ENCODE measurements around the gene PPP1R14C.
"Not testable (repeated sequence)": the region's sequence is repeated elsewhere in the genome, so short reads cannot be mapped to it uniquely, and the experiment has no call there.

Gene PPP1R14C

GRCh38 chr6:150169181-150169580, 26.3 kb downstream of the PPP1R14C start:
- no peak for DNase-seq (ENCODE audit: low spot score)

GRCh38 chr6:150169609-150170008, 26.8 kb downstream of the PPP1R14C start:
- no peak for DNase-seq (ENCODE audit: low spot score)

- DNase-seq (ENCODE audit: low spot score) = no peak
Measured at GRCh38 chr6:150172929-150173328, 30.1 kb downstream of the PPP1R14C start.

GRCh38 chr6:150175586-150176151, 32.8 kb downstream of the PPP1R14C start:
- DNase-seq (ENCODE audit: low spot score) = no peak

- no peak for DNase-seq (ENCODE audit: low spot score)
Measured at GRCh38 chr6:150176152-150176551, 33.3 kb downstream of the PPP1R14C start.

- no peak for DNase-seq (ENCODE audit: low spot score)
Measured at GRCh38 chr6:150176659-150177058, 33.8 kb downstream of the PPP1R14C start.

- DNase-seq (ENCODE audit: low spot score) = no peak
Measured at GRCh38 chr6:150177259-150177951, 34.6 kb downstream of the PPP1R14C start.

GRCh38 chr6:150177952-150178520, 35.2 kb downstream of the PPP1R14C start:
- no peak for DNase-seq (ENCODE audit: low spot score)

GRCh38 chr6:150179030-150179429, 36.2 kb downstream of the PPP1R14C start:
- no peak for DNase-seq (ENCODE audit: low spot score)

- DNase-seq (ENCODE audit: low spot score) = not testable (repeated sequence)
Measured at GRCh38 chr6:150179907-150180424, 37.1 kb downstream of the PPP1R14C start.

GRCh38 chr6:150180517-150180916, 37.7 kb downstream of the PPP1R14C start:
- DNase-seq (ENCODE audit: low spot score) = no peak

- DNase-seq (ENCODE audit: low spot score) = no peak
Measured at GRCh38 chr6:150182460-150183078, 39.7 kb downstream of the PPP1R14C start.

- DNase-seq (ENCODE audit: low spot score) = no peak
Measured at GRCh38 chr6:150183105-150183504, 40.3 kb downstream of the PPP1R14C start.

GRCh38 chr6:150183966-150184365, 41.1 kb downstream of the PPP1R14C start:
- no peak for DNase-seq (ENCODE audit: low spot score)

- no peak for DNase-seq (ENCODE audit: low spot score)
Measured at GRCh38 chr6:150184850-150185731, 42.2 kb downstream of the PPP1R14C start.

- no peak for DNase-seq (ENCODE audit: low spot score)
Measured at GRCh38 chr6:150185732-150186117, 42.9 kb downstream of the PPP1R14C start.

GRCh38 chr6:150186129-150186898, 43.5 kb downstream of the PPP1R14C start:
- DNase-seq (ENCODE audit: low spot score) = no peak

- DNase-seq (ENCODE audit: low spot score) = not testable (repeated sequence)
Measured at GRCh38 chr6:150187433-150187832, 44.6 kb downstream of the PPP1R14C start.

- DNase-seq (ENCODE audit: low spot score) = no peak
Measured at GRCh38 chr6:150189122-150189521, 46.3 kb downstream of the PPP1R14C start.

- DNase-seq (ENCODE audit: low spot score) = no peak
Measured at GRCh38 chr6:150191809-150192208, 49.0 kb downstream of the PPP1R14C start.

GRCh38 chr6:150194195-150194594, 51.4 kb downstream of the PPP1R14C start:
- no peak for DNase-seq (ENCODE audit: low spot score)
